ENCODE results near the gene TSBP1.
"Not testable (repeated sequence)": the region's sequence is repeated elsewhere in the genome, so short reads cannot be mapped to it uniquely, and the experiment has no call there.

The TSBP1 gene

DNA sequence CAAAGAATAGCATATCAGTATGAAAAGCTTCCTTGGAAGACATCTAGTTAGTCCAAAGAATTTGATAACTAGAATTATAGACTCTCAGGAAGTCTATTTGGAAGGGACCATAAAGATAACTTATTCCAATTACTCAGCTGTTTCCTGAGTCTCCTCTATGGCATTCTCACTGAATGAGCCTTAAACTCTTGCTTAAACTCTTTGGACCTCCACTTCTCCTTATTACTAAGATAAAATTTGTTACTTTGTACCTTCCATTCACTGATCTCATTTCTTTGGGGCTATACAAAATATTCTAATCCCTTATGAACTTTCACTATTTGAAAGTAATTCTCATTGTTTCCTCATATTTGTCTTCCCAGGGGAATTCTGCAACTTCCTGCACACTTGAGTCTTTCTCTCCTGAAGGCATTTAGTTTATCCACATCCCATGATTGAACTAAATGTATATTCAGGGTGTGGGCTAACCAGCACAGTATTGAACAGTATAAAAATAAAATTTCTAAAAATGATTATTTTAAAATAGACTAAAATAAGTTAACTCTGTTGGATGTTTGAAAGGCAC lies 80.7 kb downstream of the TSBP1 start:
- DNase-seq (ENCODE audit: low spot score), result no peak

DNA sequence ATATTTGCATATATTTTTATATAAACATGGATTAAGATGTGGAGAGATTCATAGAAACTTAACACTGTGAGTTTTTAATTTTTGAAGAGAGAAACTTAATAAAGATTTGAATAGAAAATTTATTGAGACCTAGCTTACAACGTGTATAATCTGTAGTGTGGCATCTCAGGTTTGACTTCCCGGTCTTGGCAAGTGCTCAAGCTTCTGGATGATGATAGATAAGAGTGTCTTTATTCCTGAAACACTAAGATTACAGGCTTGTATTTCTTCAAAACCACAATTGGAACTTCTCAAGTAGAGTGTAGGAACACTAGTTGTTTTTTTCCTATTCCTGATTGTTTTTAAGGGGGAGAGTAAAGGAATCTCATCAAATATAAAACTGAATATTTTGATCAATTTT lies 83.3 kb downstream of the TSBP1 start:
- DNase-seq (ENCODE audit: low spot score), result no peak

DNA sequence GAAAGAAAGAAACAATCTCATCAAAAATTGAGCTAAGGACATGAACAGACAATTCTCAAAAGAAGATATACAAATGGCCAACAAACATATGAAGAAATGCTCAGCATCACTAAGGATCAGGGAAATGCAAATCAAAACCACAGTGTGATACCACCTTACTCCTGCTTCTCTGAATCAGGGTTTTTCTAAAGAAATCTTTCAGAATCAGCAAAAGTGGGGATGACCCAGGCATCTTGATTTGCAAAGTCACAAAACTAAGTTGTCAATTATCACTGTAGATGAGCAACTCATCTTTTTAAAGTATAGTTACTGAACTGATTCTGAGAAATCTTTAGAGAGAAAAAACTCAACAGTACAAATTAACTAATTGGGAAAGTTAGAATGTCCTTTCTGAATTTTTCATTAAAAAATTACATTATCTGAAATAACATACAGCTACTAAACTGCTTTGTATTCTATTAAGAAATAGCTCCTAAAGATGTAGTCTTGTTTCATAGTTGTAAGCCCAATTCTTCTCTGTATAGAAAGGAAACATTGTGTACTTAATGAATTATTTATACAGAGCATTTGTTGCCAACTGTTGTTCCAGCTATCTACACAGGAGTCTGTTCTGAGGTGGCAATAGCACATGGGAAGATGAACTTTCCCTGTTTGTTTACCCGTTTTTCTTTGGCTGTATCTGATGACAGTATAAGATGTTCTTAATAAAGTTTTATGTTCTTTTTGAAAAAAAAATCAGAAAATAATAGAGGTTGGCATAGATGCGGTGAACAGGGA lies 97.7 kb downstream of the TSBP1 start:
- not testable (repeated sequence) for DNase-seq (ENCODE audit: low spot score)

DNA sequence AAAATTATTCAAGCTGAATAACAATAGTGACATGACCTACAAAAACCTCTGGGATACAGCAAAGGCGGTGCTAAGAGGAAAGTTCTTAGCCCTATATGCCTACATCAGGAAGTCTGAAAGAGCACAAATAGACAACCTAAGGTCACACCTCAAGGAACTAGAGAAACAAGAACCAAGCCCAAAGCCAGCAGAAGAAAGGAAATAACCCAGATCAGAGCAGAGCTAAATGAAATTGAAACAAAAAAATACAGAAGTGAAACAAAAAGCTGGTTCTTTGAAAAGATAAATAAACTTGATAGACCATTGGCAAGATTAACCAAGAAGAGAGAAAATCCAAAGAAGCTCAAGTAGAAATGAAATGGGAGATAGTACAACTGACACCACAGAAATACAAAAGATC lies 100.3 kb downstream of the TSBP1 start:
- no peak for DNase-seq (ENCODE audit: low spot score)

DNA sequence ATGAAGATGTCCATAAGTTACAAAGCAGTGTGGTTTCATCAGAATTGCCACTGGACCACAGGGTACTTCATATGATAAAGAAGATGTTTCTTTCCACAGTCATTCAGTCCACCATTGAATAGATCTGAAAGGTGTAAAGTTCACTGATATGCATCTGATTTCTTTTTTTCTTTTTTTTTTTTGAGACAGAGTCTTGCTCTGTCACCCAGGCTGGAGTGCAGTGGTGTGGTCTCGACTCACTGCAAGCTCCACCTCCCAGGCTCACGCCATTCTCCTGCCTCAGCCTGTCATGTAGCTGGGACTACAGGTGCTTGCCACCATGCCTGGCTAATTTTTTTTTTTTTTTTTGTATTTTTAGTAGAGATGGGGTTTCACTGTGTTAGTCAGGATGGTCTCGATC lies 103.2 kb downstream of the TSBP1 start:
- DNase-seq (ENCODE audit: low spot score), result not testable (repeated sequence)

DNA sequence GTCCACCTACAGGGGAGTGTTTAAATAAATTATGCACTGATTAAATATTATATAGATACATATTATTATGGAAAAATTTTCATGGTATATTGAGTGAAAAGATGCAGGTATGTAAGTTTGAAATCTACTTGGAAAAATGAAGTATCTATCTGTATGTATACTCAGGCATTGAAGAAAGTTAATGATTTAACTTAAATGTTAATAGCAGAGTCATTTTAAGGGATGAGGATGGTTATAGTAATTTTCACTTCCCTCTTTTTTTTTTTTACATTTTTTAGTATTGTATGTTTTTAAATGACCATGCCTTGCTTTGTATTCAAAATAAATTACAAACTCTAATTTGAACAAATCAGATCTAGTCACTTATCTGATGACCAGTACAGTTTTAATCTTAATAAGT lies 104.7 kb downstream of the TSBP1 start:
- no peak for DNase-seq (ENCODE audit: low spot score)

DNA sequence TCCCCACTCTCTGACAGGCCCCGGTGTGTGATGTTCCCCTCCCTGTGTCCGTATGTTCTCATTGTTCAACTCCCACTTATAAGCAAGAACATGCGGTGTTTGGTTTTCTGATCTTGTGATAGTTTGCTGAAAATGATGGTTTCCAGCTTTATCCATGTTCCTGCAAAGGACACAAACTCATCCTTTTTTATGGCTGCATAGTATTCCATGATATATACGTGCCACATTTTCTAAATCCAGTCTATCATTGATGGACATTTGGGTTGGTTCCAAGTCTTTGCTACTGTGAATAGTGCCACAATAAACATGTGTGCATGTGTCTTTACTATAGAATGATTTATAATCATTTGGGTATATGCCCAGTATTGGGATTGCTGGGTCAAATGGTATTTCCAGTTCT lies 114.4 kb downstream of the TSBP1 start:
- DNase-seq (ENCODE audit: low spot score), result not testable (repeated sequence)

DNA sequence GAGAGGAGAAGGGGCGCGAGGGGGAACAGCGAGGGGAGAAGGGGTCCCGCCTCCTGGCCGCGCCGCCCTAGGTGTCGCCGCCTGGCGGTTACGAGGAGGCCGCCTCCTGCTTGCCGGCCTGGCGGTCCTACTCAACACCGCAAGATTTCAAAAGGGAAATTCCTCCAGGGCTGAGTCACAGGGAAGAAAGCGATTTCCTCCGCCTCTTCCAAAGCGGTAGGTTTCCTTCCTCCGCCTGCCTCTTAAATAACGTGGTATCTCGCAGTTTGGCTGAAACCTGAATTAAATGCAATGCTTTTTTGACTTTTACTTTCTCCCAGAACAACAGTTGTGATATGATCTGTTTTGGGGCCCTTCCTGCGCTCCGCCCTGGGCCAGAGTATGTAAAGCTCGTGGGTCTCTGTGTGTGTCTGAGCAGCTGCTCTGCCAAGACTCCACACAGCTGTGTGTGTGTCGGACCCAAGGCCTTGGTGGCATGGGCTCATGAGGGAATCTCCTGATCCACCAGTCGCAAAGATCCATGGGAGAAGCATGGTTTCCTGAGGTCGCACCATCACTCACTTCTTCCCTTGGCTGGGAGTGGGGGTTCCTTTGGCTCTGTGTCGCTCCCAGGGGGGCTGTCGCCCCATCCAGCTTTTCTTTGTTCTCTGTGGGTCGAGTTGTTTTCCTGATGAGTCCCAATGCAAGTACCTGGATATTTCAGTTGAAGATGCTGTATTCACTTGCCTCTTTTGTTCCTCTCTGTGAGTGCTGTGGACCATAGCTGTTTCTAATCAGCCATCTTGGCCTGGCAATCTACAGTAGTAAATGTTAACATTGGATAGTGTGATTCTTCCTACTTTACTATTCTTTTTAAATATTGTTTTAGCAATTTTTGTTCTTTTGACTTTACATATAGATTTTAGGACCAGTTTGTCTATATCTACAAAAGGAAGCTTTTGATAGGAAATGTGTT lies 116.2 kb downstream of the TSBP1 start:
- peak; percentile 90 for DNase-seq (ENCODE audit: low spot score)

DNA sequence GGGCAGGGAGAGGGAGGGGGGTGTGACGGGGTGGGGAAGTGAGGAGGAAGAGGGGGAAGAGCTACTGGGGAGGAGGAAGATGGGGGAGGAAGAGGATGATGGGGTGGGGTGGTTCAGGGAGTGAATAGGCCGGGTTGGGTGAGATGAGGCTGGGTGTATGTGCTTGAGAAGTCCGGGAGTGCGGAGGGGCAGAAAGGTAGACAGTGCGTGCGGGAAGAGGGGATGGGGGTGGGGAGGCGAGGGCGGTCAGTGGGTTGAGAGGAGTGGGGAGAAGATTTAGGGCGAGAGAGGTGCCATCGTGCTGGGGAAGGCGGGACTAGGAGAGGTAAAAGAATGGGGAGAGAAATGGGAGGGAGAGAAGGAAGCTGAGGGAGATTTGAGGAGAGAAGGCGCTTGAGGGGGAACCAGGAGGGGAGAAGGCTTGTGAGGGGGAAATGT lies 116.9 kb downstream of the TSBP1 start:
- no peak for DNase-seq (ENCODE audit: low spot score)

DNA sequence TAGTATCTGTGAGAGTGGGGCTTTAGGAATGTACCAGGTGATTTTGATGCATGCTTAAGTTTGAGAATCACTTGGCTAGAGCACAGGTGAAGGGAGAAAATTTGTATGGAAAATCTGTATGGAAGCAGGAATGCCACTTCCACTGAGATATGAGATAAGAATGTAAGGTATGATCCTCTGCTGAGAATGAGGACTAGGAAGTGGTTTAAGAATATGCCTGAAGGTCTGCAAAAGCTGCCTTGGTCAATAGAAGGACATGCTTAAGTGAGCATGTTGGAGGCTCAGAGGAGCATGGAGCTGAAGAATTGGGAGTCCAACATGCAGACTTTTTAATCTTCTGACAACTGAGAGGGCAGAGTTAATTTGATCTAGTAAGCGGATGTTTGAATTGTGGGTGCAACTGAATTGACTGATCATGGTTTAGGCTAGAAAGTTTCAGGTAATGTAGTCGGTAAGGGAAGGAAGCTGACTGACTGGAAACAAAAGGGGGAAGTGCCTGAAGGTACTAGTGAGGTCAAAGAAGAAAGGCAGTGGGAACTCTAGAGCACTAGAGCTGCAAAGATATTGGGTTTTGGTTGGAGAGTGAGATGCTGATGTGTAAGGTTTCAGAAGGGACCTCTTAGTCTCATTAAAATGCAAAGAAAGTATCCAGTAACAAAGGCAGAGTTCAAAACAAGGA lies 119.2 kb downstream of the TSBP1 start:
- DNase-seq (ENCODE audit: low spot score), result no peak

DNA sequence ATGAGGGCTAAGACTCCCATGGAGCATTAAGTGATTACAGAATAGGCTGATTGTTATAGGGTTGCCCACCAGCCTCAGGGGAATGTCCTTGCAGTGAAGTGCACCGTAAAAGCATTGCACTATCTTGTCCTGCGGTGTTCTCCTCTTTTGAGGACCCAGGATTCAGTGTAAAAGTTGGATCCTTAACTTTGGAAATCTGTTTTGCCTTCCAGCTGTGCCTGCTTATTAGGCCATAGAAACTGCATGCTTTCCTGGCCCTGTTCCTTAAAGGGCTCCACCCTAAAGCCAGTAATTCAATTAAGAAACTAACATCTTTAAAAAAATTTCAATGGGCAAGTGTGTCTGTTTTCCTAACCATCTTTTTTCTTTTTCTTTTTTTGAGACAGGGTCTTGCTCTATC lies 122.4 kb downstream of the TSBP1 start:
- no peak for DNase-seq (ENCODE audit: low spot score)

DNA sequence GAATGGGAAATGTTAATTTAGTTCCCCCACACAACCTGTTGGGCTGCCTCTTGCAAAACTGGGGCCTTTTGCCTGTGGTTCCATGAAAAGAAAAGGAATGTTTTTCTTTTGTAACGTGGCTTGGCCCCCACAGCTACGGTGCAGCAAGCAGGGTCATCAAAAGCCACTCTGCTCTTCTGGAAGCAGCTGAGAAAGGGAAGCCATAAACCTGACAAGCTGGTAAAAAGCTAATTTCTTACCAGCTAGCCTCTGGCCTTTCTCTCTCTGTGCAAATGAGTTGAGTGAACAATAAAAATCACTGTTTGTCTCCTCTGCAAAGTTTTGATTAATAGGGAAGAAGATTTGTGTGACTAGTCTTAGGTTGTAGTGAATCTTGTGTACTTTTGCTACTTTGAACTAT lies 124.3 kb downstream of the TSBP1 start:
- no peak for DNase-seq (ENCODE audit: low spot score)

DNA sequence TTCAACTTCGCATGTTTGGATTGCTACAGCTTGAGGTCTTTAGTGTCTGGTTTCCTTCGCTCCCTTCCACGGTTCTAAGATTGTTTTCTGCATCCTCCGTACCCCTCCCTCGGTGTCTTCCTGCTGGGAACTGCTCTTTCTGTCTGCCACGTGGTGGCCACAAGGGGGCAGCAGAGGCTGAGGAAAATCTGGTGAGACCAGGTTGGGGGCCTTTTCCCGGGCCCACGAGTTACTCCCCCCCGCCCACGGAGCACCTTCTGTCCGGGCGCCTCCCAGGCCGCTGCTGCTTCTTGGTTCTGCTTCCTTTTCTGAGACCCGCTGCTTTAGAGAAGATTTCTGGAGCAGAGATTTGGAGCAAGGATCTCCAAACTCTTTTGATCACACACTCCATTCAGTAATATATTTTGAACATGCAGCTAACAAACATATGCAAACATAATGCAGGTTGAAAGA lies 126.7 kb downstream of the TSBP1 start:
- peak; percentile 72 for DNase-seq (ENCODE audit: low spot score)

DNA sequence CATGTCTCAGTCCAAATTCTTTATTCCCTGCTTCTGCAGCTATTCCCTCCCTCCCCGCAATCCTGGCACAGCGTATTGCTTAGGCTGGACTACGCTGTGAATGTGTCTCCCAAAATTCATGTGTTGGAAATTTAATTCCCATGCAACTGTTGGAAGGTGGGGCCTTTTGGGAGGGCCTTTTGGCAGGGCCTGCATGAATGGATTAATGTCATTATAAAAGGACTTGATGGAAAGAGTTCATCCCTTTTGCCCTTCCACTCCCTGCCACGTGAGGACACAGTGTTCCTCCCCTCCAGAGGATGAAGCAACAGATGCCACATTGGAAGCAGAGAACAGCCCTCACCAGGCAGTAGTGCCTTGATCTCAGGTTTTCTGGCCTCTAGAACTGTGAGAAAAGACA lies 127.4 kb downstream of the TSBP1 start:
- no peak for DNase-seq (ENCODE audit: low spot score)

Small RNA genes within 50 kb of the gene (small RNA-seq; reads per million reads assigned to genes)
- gene RNU6-603P, result 0 reads per million in 2 experiments
